Measurements from ENCODE around the gene FRMD4A.

FRMD4A gene

DNA sequence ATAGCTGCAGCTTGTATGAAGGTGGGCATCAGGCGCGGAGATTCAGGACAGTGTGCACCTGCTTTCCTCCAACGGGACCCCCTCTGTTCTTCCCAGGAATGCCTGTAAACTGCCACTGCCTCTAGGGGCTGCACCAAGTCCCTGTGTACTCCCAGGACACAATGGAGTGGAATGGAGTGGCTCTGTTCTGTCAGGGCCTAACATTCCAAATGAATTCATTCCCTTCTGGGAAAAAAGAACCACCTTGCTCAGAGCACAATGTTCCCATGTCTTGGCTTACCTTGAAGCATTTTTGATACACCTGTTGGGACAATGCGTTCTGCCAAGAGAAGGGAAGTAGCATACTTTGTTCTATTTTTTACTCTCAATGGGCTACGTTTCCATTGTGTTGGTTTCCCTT is 339.4 kb downstream of the FRMD4A start:
- TF ChIP-seq GABPA (IDR thresholded peaks at IDR 0.05; ENCODE audit: low read depth): no peak
- no peak for TF ChIP-seq SPI1 (IDR thresholded peaks at IDR 0.05; ENCODE audit: borderline replicate concordance, low read depth)
- TF ChIP-seq, protein P1, sequence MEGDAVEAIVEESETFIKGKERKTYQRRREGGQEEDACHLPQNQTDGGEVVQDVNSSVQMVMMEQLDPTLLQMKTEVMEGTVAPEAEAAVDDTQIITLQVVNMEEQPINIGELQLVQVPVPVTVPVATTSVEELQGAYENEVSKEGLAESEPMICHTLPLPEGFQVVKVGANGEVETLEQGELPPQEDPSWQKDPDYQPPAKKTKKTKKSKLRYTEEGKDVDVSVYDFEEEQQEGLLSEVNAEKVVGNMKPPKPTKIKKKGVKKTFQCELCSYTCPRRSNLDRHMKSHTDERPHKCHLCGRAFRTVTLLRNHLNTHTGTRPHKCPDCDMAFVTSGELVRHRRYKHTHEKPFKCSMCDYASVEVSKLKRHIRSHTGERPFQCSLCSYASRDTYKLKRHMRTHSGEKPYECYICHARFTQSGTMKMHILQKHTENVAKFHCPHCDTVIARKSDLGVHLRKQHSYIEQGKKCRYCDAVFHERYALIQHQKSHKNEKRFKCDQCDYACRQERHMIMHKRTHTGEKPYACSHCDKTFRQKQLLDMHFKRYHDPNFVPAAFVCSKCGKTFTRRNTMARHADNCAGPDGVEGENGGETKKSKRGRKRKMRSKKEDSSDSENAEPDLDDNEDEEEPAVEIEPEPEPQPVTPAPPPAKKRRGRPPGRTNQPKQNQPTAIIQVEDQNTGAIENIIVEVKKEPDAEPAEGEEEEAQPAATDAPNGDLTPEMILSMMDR (IDR thresholded peaks at IDR 0.05; ENCODE audit: insufficient read depth, low read length): no peak
- TF ChIP-seq, protein P2, sequence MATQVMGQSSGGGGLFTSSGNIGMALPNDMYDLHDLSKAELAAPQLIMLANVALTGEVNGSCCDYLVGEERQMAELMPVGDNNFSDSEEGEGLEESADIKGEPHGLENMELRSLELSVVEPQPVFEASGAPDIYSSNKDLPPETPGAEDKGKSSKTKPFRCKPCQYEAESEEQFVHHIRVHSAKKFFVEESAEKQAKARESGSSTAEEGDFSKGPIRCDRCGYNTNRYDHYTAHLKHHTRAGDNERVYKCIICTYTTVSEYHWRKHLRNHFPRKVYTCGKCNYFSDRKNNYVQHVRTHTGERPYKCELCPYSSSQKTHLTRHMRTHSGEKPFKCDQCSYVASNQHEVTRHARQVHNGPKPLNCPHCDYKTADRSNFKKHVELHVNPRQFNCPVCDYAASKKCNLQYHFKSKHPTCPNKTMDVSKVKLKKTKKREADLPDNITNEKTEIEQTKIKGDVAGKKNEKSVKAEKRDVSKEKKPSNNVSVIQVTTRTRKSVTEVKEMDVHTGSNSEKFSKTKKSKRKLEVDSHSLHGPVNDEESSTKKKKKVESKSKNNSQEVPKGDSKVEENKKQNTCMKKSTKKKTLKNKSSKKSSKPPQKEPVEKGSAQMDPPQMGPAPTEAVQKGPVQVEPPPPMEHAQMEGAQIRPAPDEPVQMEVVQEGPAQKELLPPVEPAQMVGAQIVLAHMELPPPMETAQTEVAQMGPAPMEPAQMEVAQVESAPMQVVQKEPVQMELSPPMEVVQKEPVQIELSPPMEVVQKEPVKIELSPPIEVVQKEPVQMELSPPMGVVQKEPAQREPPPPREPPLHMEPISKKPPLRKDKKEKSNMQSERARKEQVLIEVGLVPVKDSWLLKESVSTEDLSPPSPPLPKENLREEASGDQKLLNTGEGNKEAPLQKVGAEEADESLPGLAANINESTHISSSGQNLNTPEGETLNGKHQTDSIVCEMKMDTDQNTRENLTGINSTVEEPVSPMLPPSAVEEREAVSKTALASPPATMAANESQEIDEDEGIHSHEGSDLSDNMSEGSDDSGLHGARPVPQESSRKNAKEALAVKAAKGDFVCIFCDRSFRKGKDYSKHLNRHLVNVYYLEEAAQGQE (IDR thresholded peaks at IDR 0.05; ENCODE audit: insufficient replicate concordance, low read depth): no peak
- no peak for TF ChIP-seq POLR2AphosphoS5 (IDR thresholded peaks at IDR 0.05; ENCODE audit: low read depth)
- Histone ChIP-seq H3K27ac (replicated peaks) (no peak overlapping the region), H3K27me3 (ENCODE audit: insufficient read depth, poor library complexity, severe bottlenecking) (no peaks in the 10 kb centered on the region), H3K4me3 (replicated peaks; ENCODE audit: insufficient read depth, low read length) (no peak overlapping the region)
- DNase-seq (ENCODE audit: low read depth in 1 of 2, low spot score in 1 of 2): no peak

DNA sequence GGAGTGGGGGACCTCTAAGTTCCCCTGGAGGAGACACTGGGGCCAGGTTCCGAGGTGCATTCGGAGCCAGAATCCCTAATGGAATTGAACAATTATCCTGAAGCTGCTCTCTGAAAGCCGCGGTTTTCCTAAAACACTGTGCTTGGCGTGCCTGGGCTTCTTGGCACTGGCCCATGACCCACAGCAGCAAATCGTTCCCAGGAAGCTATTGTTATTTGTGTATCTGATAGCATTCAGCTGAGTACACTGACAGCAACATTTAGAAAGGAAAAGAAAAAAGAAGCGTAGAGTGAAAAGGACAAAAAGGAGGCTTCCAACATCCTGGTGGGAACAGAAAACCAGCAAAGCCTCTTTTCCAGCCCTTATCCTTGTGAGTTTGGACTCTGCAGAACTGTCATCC is 339.8 kb downstream of the FRMD4A start:
- TF ChIP-seq SPI1 (IDR thresholded peaks at IDR 0.05; ENCODE audit: borderline replicate concordance, low read depth) (no peak), POLR2AphosphoS5 (IDR thresholded peaks at IDR 0.05; ENCODE audit: low read depth) (no peak), GABPA (IDR thresholded peaks at IDR 0.05; ENCODE audit: low read depth) (no peak)
- TF ChIP-seq, protein P2 (IDR thresholded peaks at IDR 0.05; ENCODE audit: insufficient replicate concordance, low read depth): no peak
- TF ChIP-seq, protein P1 (IDR thresholded peaks at IDR 0.05; ENCODE audit: insufficient read depth, low read length): no peak
- no peak overlapping the region for H3K27ac ChIP-seq (replicated peaks)

DNA sequence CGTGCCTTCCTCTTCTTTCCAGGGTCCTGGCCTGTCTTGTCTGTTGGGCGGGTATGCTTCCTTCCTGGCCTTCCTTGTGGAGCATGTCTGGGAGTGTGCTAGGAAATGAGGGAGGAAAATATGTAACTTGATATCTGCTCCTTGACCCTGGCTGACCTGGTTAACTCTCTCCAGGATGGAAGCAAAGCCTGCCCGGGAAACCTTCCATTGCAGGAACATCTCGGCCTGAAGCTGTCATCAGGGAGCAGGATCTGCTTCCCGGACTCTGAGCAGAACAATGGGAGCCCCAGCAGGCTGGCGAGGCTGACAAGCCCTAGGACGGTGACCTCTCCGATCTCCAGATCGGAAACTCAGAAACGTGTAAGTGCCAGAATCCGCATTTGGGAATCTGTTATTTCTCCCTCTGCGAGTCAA is 340.3 kb downstream of the FRMD4A start:
- H3K27me3 ChIP-seq (ENCODE audit: insufficient read depth, poor library complexity, severe bottlenecking): no peaks in the 10 kb centered on the region
- H3K27ac ChIP-seq (replicated peaks): no peak overlapping the region
- no peak overlapping the region for H3K4me3 ChIP-seq (replicated peaks; ENCODE audit: insufficient read depth, low read length)
- DNase-seq (ENCODE audit: low read depth in 1 of 2, low spot score in 1 of 2): no peak
- TF ChIP-seq, protein P2 (IDR thresholded peaks at IDR 0.05; ENCODE audit: insufficient replicate concordance, low read depth): no peak

More for the DNA sequence above, 339.8 kb downstream of the FRMD4A start:
- no peak for DNase-seq (ENCODE audit: low read depth in 1 of 2, low spot score in 1 of 2)
- Histone ChIP-seq H3K4me3 (replicated peaks; ENCODE audit: insufficient read depth, low read length) (no peak overlapping the region), H3K27me3 (ENCODE audit: insufficient read depth, poor library complexity, severe bottlenecking) (no peaks in the 10 kb centered on the region)

DNA sequence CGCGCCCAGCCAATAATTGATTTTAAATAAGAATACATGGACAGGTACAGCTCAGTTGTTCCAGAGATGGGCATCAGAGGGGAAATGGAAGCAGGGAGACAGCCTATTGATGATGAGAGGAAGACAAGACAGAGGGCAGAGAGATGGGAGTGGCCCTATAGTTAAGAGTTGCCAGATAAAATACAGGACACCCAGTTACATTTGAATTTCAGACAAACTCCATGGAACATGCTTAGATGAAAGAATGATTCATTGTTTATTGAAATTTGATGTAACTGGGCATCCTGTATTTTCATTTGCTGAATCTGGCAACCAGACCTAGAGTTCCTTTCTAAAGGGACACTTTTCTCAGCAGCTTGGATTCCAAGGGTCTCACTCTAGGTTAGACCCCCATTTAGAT is 341.1 kb downstream of the FRMD4A start:
- TF ChIP-seq, protein P2 (IDR thresholded peaks at IDR 0.05; ENCODE audit: insufficient replicate concordance, low read depth): no peak
- TF ChIP-seq, protein P1 (IDR thresholded peaks at IDR 0.05; ENCODE audit: insufficient read depth, low read length): no peak
- TF ChIP-seq SPI1 (IDR thresholded peaks at IDR 0.05; ENCODE audit: borderline replicate concordance, low read depth) (no peak), POLR2AphosphoS5 (IDR thresholded peaks at IDR 0.05; ENCODE audit: low read depth) (no peak), GABPA (IDR thresholded peaks at IDR 0.05; ENCODE audit: low read depth) (no peak)
- Histone ChIP-seq H3K27ac (replicated peaks) (no peak overlapping the region), H3K27me3 (ENCODE audit: insufficient read depth, poor library complexity, severe bottlenecking) (no peaks in the 10 kb centered on the region), H3K4me3 (replicated peaks; ENCODE audit: insufficient read depth, low read length) (no peak overlapping the region)
- no peak for DNase-seq (ENCODE audit: low read depth in 1 of 2, low spot score in 1 of 2)

All from HL-60 (cell line).